ENCODE results near the gene TECTA.

TECTA gene

GRCh38 chr11:121100943-121101342 lies at the start of gene TECTA:
Gene TECTA, plus strand, starts transcription at chr11:121101243. Its CDS starts 1,423 bp downstream, at chr11:121102666.
- Histone ChIP-seq H3K36me3 (no peaks in the 10 kb centered on the region), H3K4me3 (no peak within 1 kb of the TSS), H3K4me1 (peaks cover 0 to 8% (median 0%) of the 10 kb centered on the region in 4 donors), H3K27me3 (no peaks in the 10 kb centered on the region), H3K27ac (no peak within 1 kb of the TSS), H3K9me3 (no peaks in the 10 kb centered on the region)
- DNase-seq = no peak
- intact Hi-C loops (cut with DNase I; ENCODE audit: low total_unique reads) = no loop called here
- no peak for TF ChIP-seq CTCF (IDR thresholded peaks at IDR 0.05)

- Histone ChIP-seq H3K4me3 (no peak overlapping the region), H3K27me3 (no peaks in the 10 kb centered on the region), H3K36me3 (peaks cover 36 to 51% (median 39%) of the 10 kb centered on the region in 3 donors), H3K9me3 (no peaks in the 10 kb centered on the region), H3K27ac (no peak overlapping the region), H3K4me1 (no peaks in the 10 kb centered on the region)
- TF ChIP-seq CTCF (IDR thresholded peaks at IDR 0.05) = no peak
- intact Hi-C loops (cut with DNase I; ENCODE audit: low total_unique reads) = no loop called here
- no peak for DNase-seq
Measured at GRCh38 chr11:121053244-121053643, 47.8 kb upstream of the TECTA start.

GRCh38 chr11:121054266-121054665 lies 46.8 kb upstream of the TECTA start:
- Histone ChIP-seq H3K27ac (no peak overlapping the region), H3K4me1 (no peaks in the 10 kb centered on the region), H3K4me3 (no peak overlapping the region), H3K27me3 (no peaks in the 10 kb centered on the region), H3K9me3 (no peaks in the 10 kb centered on the region), H3K36me3 (peaks cover 33 to 46% (median 38%) of the 10 kb centered on the region in 3 donors)
- TF ChIP-seq CTCF (IDR thresholded peaks at IDR 0.05) = no peak
- intact Hi-C loops (cut with DNase I; ENCODE audit: low total_unique reads) = no loop called here
- no peak for DNase-seq

GRCh38 chr11:121055076-121055475 lies 46.0 kb upstream of the TECTA start:
- Histone ChIP-seq H3K4me3 (no peak overlapping the region), H3K36me3 (peaks cover 33 to 50% (median 38%) of the 10 kb centered on the region in 3 donors), H3K27me3 (no peaks in the 10 kb centered on the region), H3K9me3 (no peaks in the 10 kb centered on the region), H3K4me1 (no peaks in the 10 kb centered on the region), H3K27ac (no peak overlapping the region)
- TF ChIP-seq CTCF (IDR thresholded peaks at IDR 0.05) = no peak
- intact Hi-C loops (cut with DNase I; ENCODE audit: low total_unique reads) = no loop called here
- DNase-seq = no peak

- no peak for TF ChIP-seq CTCF (IDR thresholded peaks at IDR 0.05)
- Histone ChIP-seq H3K9me3 (no peaks in the 10 kb centered on the region), H3K27ac (no peak overlapping the region), H3K4me3 (no peak overlapping the region), H3K4me1 (no peaks in the 10 kb centered on the region), H3K36me3 (peaks cover 44 to 66% (median 49%) of the 10 kb centered on the region in 3 donors), H3K27me3 (no peaks in the 10 kb centered on the region)
- no peak for DNase-seq
- intact Hi-C loops (cut with DNase I; ENCODE audit: low total_unique reads) = no loop called here
Measured at GRCh38 chr11:121057922-121058321, 43.1 kb upstream of the TECTA start.

- intact Hi-C loops (cut with DNase I; ENCODE audit: low total_unique reads) = no loop called here
- Histone ChIP-seq H3K9me3 (no peaks in the 10 kb centered on the region), H3K36me3 (peaks cover 41 to 59% (median 51%) of the 10 kb centered on the region in 3 donors), H3K4me1 (no peaks in the 10 kb centered on the region), H3K27ac (no peak overlapping the region), H3K4me3 (no peak overlapping the region), H3K27me3 (no peaks in the 10 kb centered on the region)
- TF ChIP-seq CTCF (IDR thresholded peaks at IDR 0.05) = no peak
- no peak for DNase-seq
Measured at GRCh38 chr11:121058941-121059340, 42.1 kb upstream of the TECTA start.

All from tibial artery (tissue), 4 donors.